Measurements from ENCODE around the gene CDC42EP5.

CDC42EP5 gene

DNA sequence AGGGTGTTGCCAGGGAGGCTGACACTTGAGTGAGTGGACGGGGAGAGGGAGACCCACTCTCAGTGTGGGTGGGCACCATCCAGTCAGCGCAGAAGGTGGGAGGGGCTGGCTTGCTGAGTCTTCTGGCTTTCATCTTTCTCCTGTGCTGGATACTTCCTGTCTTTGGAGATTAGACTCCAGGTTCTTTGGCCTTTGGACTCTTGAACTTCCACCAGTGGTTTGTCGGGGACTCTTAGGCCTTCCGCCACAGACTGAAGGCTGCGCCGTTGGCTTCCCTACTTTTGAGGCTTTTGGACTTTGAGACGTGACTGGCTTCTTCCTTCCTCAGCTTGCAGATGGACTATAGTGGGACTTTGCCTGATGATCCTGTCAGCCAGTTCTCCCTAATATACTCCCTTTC, 28.4 kb downstream of the CDC42EP5 start:
- peaks cover 3% of the 10 kb centered on the region for H3K4me1 ChIP-seq (ENCODE audit: control insufficient read depth, insufficient read depth, low read length, poor library complexity, severe bottlenecking)
- 91 to 96% methylated on average over 4 to 5 of the region's 7 CpGs for WGBS, 2 experiments (ENCODE audit: insufficient coverage in 2 of 2)
- no peak overlapping the region for H3K27ac ChIP-seq (ENCODE audit: low read depth, low read length, severe bottlenecking)
- no peaks in the 10 kb centered on the region for H3K9me3 ChIP-seq (ENCODE audit: control insufficient read depth, low read length)
- peaks cover 43% of the 10 kb centered on the region for H3K36me3 ChIP-seq (ENCODE audit: control insufficient read depth, insufficient read depth, low read length)
- no peak overlapping the region for H3K4me3 ChIP-seq (ENCODE audit: extremely low read depth, insufficient read depth, low read length, poor library complexity, severe bottlenecking)

DNA sequence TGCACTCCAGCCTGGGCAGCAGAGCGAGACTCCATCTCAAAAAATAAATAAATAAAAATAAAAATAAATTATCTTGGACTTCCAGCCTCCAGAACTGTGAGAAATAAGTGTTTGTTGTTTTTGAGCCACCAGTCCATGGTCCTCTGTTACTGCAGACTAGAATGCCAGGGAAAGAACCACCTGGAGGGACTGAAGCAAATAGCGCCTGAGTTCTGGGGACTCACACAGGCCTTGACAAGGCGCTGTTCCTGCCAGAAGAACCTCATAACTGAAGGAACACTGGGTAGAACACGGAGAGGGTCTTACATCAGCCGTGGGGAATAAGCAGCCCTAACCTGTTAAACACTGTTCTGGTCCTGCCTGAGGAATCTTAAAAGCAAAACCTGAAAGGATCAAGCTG, 32.5 kb downstream of the CDC42EP5 start:
- no peak overlapping the region for H3K27ac ChIP-seq (ENCODE audit: low read depth, low read length, severe bottlenecking)
- 91 to 93% methylated on average over 4 of the region's 5 CpGs for WGBS, 2 experiments (ENCODE audit: insufficient coverage in 2 of 2)
- peaks cover 39% of the 10 kb centered on the region for H3K36me3 ChIP-seq (ENCODE audit: control insufficient read depth, insufficient read depth, low read length)

DNA sequence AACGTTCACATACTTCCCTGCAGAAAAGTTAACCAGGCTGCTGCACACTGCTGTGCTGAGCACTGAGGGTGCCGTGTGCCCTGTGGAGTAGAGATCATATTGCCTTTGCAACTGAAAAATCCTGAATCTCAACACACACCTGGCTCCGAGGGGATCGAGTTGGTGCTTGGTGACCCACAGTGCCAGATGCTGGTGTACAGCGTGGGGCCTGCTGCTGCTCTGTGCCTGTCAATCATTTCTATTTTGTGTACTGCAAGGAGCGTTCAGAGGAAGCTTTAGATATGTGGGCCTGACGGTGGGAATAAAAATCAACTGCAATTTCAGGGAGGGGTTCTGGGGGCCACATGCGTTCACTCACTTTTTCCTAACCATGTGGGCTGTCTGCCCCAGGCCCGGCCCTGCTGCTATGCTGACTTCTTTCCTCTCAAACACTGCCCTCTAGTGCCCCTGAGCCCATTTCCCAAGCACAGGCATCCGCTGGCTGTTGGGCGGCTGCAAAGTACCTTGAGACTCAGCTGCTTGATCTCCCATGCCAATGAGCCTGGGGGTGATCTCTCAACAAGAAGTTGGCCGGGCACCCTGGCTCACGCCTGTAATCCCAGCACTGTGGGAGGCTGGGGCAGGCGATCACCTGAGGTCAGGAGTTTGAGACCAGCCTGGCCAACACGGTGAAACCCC, 33.8 kb downstream of the CDC42EP5 start:
- H3K9me3 ChIP-seq (ENCODE audit: control insufficient read depth, low read length), result no peaks in the 10 kb centered on the region
- H3K36me3 ChIP-seq (ENCODE audit: control insufficient read depth, insufficient read depth, low read length), result peaks cover 31% of the 10 kb centered on the region
- H3K27ac ChIP-seq (ENCODE audit: low read depth, low read length, severe bottlenecking), result no peak overlapping the region
- no peak overlapping the region for H3K4me3 ChIP-seq (ENCODE audit: extremely low read depth, insufficient read depth, low read length, poor library complexity, severe bottlenecking)
- H3K4me1 ChIP-seq (ENCODE audit: control insufficient read depth, insufficient read depth, low read length, poor library complexity, severe bottlenecking), result peaks cover 9% of the 10 kb centered on the region
- 54 to 67% methylated on average over 14 of the region's 15 CpGs for WGBS, 2 experiments (ENCODE audit: insufficient coverage in 2 of 2)

More for the DNA sequence above, 32.5 kb downstream of the CDC42EP5 start:
- Histone ChIP-seq H3K4me1 (ENCODE audit: control insufficient read depth, insufficient read depth, low read length, poor library complexity, severe bottlenecking) (peaks cover 9% of the 10 kb centered on the region), H3K9me3 (ENCODE audit: control insufficient read depth, low read length) (no peaks in the 10 kb centered on the region), H3K4me3 (ENCODE audit: extremely low read depth, insufficient read depth, low read length, poor library complexity, severe bottlenecking) (no peak overlapping the region)

DNA sequence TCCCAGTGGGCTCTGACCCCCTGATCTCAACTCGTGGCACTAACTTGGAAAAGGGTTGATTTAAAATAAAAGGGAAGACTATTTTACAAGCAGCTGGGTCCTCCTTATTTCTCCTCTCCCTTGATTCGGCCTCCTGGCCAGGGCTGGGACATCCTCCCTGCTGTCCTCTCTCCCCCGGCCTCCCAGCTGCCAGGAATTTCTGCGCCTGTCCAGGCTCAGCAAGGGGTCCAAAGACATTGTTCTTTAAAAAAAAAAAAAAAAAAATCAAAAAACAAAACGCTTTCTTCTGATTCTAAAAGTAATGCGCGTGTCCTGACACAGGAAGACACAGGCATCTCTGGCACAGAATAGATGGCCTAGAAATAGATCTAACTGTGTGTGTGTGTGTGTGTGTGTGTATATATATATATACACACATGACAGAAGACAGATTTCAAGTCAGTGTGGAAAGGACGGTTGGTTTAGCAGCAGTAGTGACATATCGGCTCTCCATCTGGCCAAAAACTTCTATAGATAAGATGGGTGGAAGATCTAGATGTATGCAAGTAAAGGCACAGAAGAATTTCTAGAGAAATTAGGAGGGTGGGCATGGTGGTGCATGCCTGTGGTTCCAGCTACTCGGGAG, 36.4 kb downstream of the CDC42EP5 start:
- 76 to 90% methylated on average over 6 of the region's 10 CpGs for WGBS, 2 experiments (ENCODE audit: insufficient coverage in 2 of 2)
- Histone ChIP-seq H3K9me3 (ENCODE audit: control insufficient read depth, low read length) (no peaks in the 10 kb centered on the region), H3K4me1 (ENCODE audit: control insufficient read depth, insufficient read depth, low read length, poor library complexity, severe bottlenecking) (peaks cover 9% of the 10 kb centered on the region), H3K27ac (ENCODE audit: low read depth, low read length, severe bottlenecking) (no peak overlapping the region), H3K36me3 (ENCODE audit: control insufficient read depth, insufficient read depth, low read length) (peaks cover 16% of the 10 kb centered on the region), H3K4me3 (ENCODE audit: extremely low read depth, insufficient read depth, low read length, poor library complexity, severe bottlenecking) (no peak overlapping the region)

DNA sequence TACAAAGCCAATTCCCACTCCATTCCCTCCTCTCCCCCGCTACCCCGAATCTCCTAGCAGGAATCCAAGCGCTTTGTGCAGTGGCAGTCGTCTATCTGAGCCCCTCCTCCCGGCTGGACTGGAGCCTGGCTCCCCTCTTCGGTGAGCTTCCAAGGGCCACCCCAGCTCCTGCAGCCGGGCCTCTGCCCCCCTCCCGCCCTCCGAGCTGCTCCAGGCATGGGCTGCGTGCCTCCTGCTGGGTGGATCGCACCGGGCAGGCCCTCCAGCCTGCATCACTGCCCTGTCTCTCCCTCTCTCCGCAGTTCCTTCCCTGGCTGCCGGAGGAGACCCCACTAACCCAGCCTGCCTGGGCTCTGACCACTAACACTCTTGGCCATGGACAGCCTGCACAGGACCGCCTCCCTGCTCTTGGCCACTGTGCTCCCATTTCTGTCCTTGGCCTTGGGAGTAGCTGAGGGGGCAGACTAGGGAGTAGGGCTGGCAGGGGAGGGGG, 37.0 kb downstream of the CDC42EP5 start:
- WGBS, 2 experiments (ENCODE audit: insufficient coverage in 2 of 2), result 34 to 47% methylated on average over 12 to 14 of the region's 15 CpGs
- no peaks in the 10 kb centered on the region for H3K9me3 ChIP-seq (ENCODE audit: control insufficient read depth, low read length)
- H3K4me3 ChIP-seq (ENCODE audit: extremely low read depth, insufficient read depth, low read length, poor library complexity, severe bottlenecking), result no peak overlapping the region
- peaks cover 9% of the 10 kb centered on the region for H3K4me1 ChIP-seq (ENCODE audit: control insufficient read depth, insufficient read depth, low read length, poor library complexity, severe bottlenecking)
- H3K27ac ChIP-seq (ENCODE audit: low read depth, low read length, severe bottlenecking), result no peak overlapping the region
- peaks cover 16% of the 10 kb centered on the region for H3K36me3 ChIP-seq (ENCODE audit: control insufficient read depth, insufficient read depth, low read length)

DNA sequence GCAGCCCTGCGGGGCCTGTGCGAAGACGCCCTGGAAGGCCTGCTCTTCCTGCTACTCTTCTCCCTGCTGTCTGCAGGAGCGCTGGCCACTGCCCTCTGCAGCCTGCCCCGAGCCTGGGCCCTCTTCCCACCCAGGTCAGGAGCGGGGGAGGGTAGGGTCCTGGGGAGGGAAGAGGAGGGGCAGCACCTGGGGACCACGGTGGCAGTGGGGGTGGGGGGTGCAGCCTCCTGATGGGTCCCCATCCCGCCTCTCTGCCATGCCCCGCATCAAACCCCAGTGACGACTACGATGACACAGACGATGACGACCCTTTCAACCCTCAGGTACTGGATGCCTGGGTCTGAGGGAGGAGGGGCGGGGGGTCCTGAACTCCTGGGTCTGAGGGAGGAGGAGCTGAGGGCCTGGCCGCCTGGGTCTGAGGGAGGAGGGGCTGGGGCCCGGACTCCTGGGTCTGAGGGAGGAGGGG, 37.5 kb downstream of the CDC42EP5 start:
- H3K4me1 ChIP-seq (ENCODE audit: control insufficient read depth, insufficient read depth, low read length, poor library complexity, severe bottlenecking), result peaks cover 9% of the 10 kb centered on the region
- peaks cover 12% of the 10 kb centered on the region for H3K36me3 ChIP-seq (ENCODE audit: control insufficient read depth, insufficient read depth, low read length)
- H3K4me3 ChIP-seq (ENCODE audit: extremely low read depth, insufficient read depth, low read length, poor library complexity, severe bottlenecking), result no peak overlapping the region
- 62 to 73% methylated on average over 5 to 6 of the region's 16 CpGs for WGBS, 2 experiments (ENCODE audit: insufficient coverage in 2 of 2)
- no peak overlapping the region for H3K27ac ChIP-seq (ENCODE audit: low read depth, low read length, severe bottlenecking)
- no peaks in the 10 kb centered on the region for H3K9me3 ChIP-seq (ENCODE audit: control insufficient read depth, low read length)

DNA sequence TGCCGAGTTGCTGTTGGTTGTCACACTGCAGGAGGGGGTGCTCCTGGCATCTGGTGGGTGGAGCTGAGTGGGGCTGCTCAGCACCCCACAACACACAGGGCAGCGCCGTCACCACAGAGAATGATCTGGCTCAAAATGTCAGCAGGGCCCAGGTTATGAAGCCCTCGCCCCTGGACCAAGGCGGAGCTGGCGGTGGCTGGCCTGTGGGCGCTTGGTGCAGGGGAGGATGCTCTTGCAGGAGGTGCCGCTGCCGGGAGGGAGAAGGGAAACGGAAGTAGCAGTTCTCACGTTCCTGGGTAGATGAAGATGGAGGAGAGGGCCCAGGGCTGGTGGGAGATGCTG, 38.3 kb downstream of the CDC42EP5 start:
- 97 to 100% methylated on average over 6 to 9 of the region's 11 CpGs for WGBS, 2 experiments (ENCODE audit: insufficient coverage in 2 of 2)
- peaks cover 16% of the 10 kb centered on the region for H3K4me1 ChIP-seq (ENCODE audit: control insufficient read depth, insufficient read depth, low read length, poor library complexity, severe bottlenecking)
- H3K4me3 ChIP-seq (ENCODE audit: extremely low read depth, insufficient read depth, low read length, poor library complexity, severe bottlenecking), result no peak overlapping the region
- no peaks in the 10 kb centered on the region for H3K9me3 ChIP-seq (ENCODE audit: control insufficient read depth, low read length)
- H3K27ac ChIP-seq (ENCODE audit: low read depth, low read length, severe bottlenecking), result no peak overlapping the region
- peaks cover 12% of the 10 kb centered on the region for H3K36me3 ChIP-seq (ENCODE audit: control insufficient read depth, insufficient read depth, low read length)

DNA sequence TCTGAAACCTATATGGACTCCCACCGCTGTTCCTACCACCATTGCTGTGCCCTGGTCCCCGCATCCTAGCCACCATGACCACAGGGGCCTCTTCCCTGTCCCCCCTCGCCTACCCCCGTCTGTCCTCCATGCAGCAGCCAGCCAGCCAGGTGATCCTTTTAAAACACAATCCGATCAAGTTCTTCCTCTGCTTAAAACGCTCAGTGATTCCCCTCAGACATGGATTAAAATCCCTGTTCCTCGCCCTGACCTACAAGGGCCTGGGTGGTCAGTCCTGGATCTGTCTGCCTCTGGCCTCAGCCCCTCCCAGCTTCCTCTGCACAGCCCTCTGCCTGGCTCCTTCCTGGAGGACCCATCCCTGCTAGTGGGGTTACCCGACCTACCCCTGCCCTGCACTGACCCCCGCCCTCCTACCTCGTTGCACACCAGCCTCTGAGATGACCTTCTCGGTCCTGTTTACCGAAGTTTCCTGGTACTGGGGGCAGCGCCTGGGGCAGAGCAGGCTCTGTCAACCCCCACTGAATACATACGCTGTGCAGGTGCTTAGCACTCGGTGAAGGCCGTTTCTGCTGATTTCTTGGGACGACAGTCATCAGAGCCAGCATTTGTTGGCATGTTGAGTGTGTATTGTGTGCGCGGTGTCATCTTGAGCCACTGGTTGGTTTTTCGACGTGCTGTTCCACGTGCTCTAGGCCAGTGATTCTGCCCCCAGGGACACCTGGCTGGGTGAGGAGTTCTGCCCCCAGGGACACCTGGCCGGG, 38.8 kb downstream of the CDC42EP5 start:
- H3K36me3 ChIP-seq (ENCODE audit: control insufficient read depth, insufficient read depth, low read length), result peaks cover 12% of the 10 kb centered on the region
- H3K27ac ChIP-seq (ENCODE audit: low read depth, low read length, severe bottlenecking), result peak overlapping the region; percentile 23
- H3K4me3 ChIP-seq (ENCODE audit: extremely low read depth, insufficient read depth, low read length, poor library complexity, severe bottlenecking), result no peak overlapping the region
- H3K4me1 ChIP-seq (ENCODE audit: control insufficient read depth, insufficient read depth, low read length, poor library complexity, severe bottlenecking), result peaks cover 20% of the 10 kb centered on the region
- 85 to 93% methylated on average over 19 of the region's 23 CpGs for WGBS, 2 experiments (ENCODE audit: insufficient coverage in 2 of 2)
- H3K9me3 ChIP-seq (ENCODE audit: control insufficient read depth, low read length), result no peaks in the 10 kb centered on the region

DNA sequence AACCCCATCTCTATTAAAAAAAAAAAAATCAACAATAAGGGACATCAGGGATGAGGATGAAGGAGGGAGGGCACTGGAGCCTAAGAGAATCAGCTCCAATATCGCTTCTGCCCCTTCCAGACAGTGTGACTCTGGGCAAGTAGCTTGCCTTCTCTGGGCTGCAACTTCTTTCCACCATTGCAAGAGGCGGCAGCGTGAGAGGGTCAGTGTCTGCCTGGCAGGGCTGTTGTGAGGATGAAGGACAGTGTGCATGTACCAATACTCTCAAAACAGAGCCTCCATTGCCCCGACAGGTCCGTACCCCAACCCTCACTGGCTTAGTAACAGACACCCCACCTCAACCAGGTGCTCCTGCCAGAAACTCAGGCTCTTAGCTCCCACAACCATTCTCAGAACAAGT, 39.4 kb downstream of the CDC42EP5 start:
- peaks cover 12% of the 10 kb centered on the region for H3K36me3 ChIP-seq (ENCODE audit: control insufficient read depth, insufficient read depth, low read length)
- H3K27ac ChIP-seq (ENCODE audit: low read depth, low read length, severe bottlenecking), result no peak overlapping the region
- H3K4me3 ChIP-seq (ENCODE audit: extremely low read depth, insufficient read depth, low read length, poor library complexity, severe bottlenecking), result no peak overlapping the region
- H3K4me1 ChIP-seq (ENCODE audit: control insufficient read depth, insufficient read depth, low read length, poor library complexity, severe bottlenecking), result peaks cover 22% of the 10 kb centered on the region
- no peaks in the 10 kb centered on the region for H3K9me3 ChIP-seq (ENCODE audit: control insufficient read depth, low read length)
- WGBS, 2 experiments (ENCODE audit: insufficient coverage in 2 of 2), result 92 to 96% methylated on average over 3 of the region's 5 CpGs

DNA sequence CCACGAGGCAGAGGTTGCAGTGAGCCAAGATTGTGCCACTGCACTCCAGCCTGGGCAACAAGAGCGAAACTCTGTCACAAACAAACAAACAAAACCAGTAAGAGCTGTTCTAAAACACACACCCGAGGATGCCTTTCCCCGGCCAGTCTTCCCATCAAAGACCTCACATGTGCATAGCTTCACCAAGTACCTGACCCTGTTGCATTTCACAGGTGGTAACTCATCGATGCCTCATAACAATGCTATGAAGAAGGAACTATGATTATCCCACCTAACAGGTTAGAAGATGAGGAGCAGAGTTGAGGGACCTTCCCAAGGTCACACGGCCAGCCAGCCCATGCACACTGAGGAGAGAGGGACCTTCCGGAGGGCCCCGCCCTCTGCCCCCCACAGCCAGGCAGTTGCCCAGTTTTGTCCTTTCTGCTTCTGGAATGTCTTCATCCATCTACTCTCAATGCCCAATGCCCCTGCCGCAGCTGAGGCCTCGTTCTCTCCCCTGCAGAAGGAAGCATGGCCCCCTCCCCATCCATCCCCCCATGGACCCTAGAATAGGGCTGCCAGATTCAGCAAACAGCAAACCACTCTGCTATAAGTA, 40.9 kb downstream of the CDC42EP5 start:
- no peak overlapping the region for H3K4me3 ChIP-seq (ENCODE audit: extremely low read depth, insufficient read depth, low read length, poor library complexity, severe bottlenecking)
- H3K27ac ChIP-seq (ENCODE audit: low read depth, low read length, severe bottlenecking), result no peak overlapping the region
- H3K9me3 ChIP-seq (ENCODE audit: control insufficient read depth, low read length), result no peaks in the 10 kb centered on the region
- peaks cover 4% of the 10 kb centered on the region for H3K36me3 ChIP-seq (ENCODE audit: control insufficient read depth, insufficient read depth, low read length)
- 75 to 77% methylated on average over 5 to 9 of the region's 10 CpGs for WGBS, 2 experiments (ENCODE audit: insufficient coverage in 2 of 2)
- H3K4me1 ChIP-seq (ENCODE audit: control insufficient read depth, insufficient read depth, low read length, poor library complexity, severe bottlenecking), result peaks cover 22% of the 10 kb centered on the region

All from mesodermal cell (in vitro differentiated cells).